Lung (tissue), 12 donors: ENCODE data around the gene UIMC1. TPM values are rescaled to one million over a fixed set of nuclear protein-coding genes. Genes with fewer than 3 reads are reported as not detected.

Source experiments
- ATAC-seq: fragments of 200-7000 bp; cut with Tn5 transposase; one replicate; pipeline ENCODE4 v1.9.1; 2020; ENCODE audit warnings: moderate number of reproducible peaks; ENCODE audit not compliant: insufficient read depth, low FRiP score
- DNase-seq, 3 donors: peaks; one replicate each; pipeline ENCODE4 v3.0.0-alpha.2; 2013 to 2017
- H3K27ac ChIP-seq, 2 donors: one replicate each; pipeline ENCODE4 v1.5.1; 2013; ENCODE audit warnings: mild to moderate bottlenecking in 2 of 2, moderate library complexity in 2 of 2, control low read depth in 1 of 2, inconsistent platforms in 1 of 2, low read depth in 1 of 2, low read length in 1 of 2
- H3K27me3 ChIP-seq, 3 donors: one replicate each; pipeline ENCODE4 v1.5.1; 2013; ENCODE audit warnings: low read length in 2 of 3; ENCODE audit not compliant: control insufficient read depth in 3 of 3, insufficient read depth in 3 of 3
- H3K36me3 ChIP-seq, 4 donors: one replicate each; pipeline ENCODE4 v1.5.1; 2013; ENCODE audit warnings: low read length in 4 of 4, mild to moderate bottlenecking in 1 of 4, moderate library complexity in 1 of 4; ENCODE audit not compliant: control insufficient read depth in 4 of 4, insufficient read depth in 4 of 4
- H3K4me1 ChIP-seq, 5 donors: one replicate each; pipeline ENCODE4 v1.5.1; 2013; ENCODE audit warnings: low read length in 5 of 5, mild to moderate bottlenecking in 2 of 5, moderate library complexity in 1 of 5; ENCODE audit not compliant: control insufficient read depth in 5 of 5, insufficient read depth in 5 of 5
- H3K4me3 ChIP-seq: one replicate; pipeline ENCODE4 v1.5.1; 2013; ENCODE audit warnings: mild to moderate bottlenecking, control low read depth, moderate library complexity
- H3K9ac ChIP-seq, 2 donors: one replicate each; pipeline ENCODE4 v1.5.1; 2013; ENCODE audit warnings: low read length in 2 of 2, control low read depth in 1 of 2; ENCODE audit not compliant: insufficient read depth in 1 of 2
- H3K9me3 ChIP-seq, 4 donors: one replicate each; pipeline ENCODE4 v1.5.1; 2013; ENCODE audit warnings: low read length in 3 of 4, mild to moderate bottlenecking in 1 of 4, moderate library complexity in 1 of 4; ENCODE audit not compliant: control insufficient read depth in 4 of 4, insufficient read depth in 3 of 4
- CTCF ChIP-seq: IDR thresholded peaks from 2 replicates; pipeline ENCODE4 v1.5.1; 2012; ENCODE audit warnings: mild to moderate bottlenecking; ENCODE audit errors: control extremely low read depth, extremely low read depth
- WGBS, 2 donors: extraction: QIAGEN DNeasy Blood & Tissue Kit; methylation state at CpG; one replicate each; pipeline ENCODE4 v1.1.7; 2013; 5-methylcytosine and 5-hydroxymethylcytosine counted together
- polyA plus RNA-seq, 2 donors: library from polyadenylated mRNA; stranded (reverse); fragments of 200-250 nt; gene quantifications; one replicate each; pipeline ENCODE4 v1.2.1, GENCODE V29; 2013
- total RNA-seq, 2 donors: library from RNA; depleted of rRNA in 1 of 2; stranded (reverse); fragments of >200 nt in 1 of 2; gene quantifications; one replicate each; pipeline ENCODE4 v1.2.1, GENCODE V29; 2014 to 2021
- donor health status: control.
- donor health status: control.
- donor health status: Bipolar disorder and iron deficiency.
- donor health status: healthy.
- donor health status: DM: yes; HTN: yes; CAD: no.

The UIMC1 gene
- total and polyA plus RNA-seq, 4 donors = 21.6 to 50.8 (median 27.9) TPM

GRCh38 chr5:176980818-176981217, 25.8 kb downstream of the UIMC1 start:
- H3K9ac ChIP-seq = no peak overlapping the region
- no peaks in the 10 kb centered on the region for H3K9me3 ChIP-seq
- H3K27me3 ChIP-seq = no peaks in the 10 kb centered on the region
- H3K36me3 ChIP-seq = peaks cover 2 to 13% (median 13%) of the 10 kb centered on the region in 4 donors
- TF ChIP-seq CTCF = no peak
- H3K27ac ChIP-seq = no peak overlapping the region
- DNase-seq (no peak), ATAC-seq (no peak)
- H3K4me3 ChIP-seq = no peak overlapping the region
- no peaks in the 10 kb centered on the region for H3K4me1 ChIP-seq
- 90% methylated on average over 7 of the region's 7 CpGs for WGBS, 2 donors

GRCh38 chr5:176979669-176980068, 26.9 kb downstream of the UIMC1 start:
- Histone ChIP-seq H3K4me3 (no peak overlapping the region), H3K27me3 (no peaks in the 10 kb centered on the region), H3K9ac (no peak overlapping the region), H3K9me3 (no peaks in the 10 kb centered on the region), H3K36me3 (peaks cover 2 to 15% (median 13%) of the 10 kb centered on the region in 4 donors), H3K27ac (no peak overlapping the region), H3K4me1 (no peaks in the 10 kb centered on the region)
- DNase-seq = no peak
- no peak for ATAC-seq
- TF ChIP-seq CTCF = no peak
- WGBS, 2 donors = 86 to 93% methylated on average over 3 of the region's 3 CpGs

GRCh38 chr5:176965633-176966032, 40.9 kb downstream of the UIMC1 start:
- Histone ChIP-seq H3K9me3 (no peaks in the 10 kb centered on the region), H3K27ac (no peak overlapping the region), H3K4me1 (no peaks in the 10 kb centered on the region), H3K4me3 (no peak overlapping the region), H3K27me3 (no peaks in the 10 kb centered on the region), H3K36me3 (peaks cover 5 to 12% (median 10%) of the 10 kb centered on the region in 4 donors), H3K9ac (no peak overlapping the region)
- no peak for ATAC-seq
- TF ChIP-seq CTCF = no peak
- no peak for DNase-seq
- WGBS, 2 donors = 54 to 79% methylated on average over 1 of the region's 1 CpG

- ATAC-seq = no peak
- H3K36me3 ChIP-seq = peaks cover 8 to 24% (median 13%) of the 10 kb centered on the region in 4 donors
- no peak overlapping the region for H3K4me3 ChIP-seq
- peaks cover 0 to 2% (median 0%) of the 10 kb centered on the region in 5 donors for H3K4me1 ChIP-seq
- no peaks in the 10 kb centered on the region for H3K9me3 ChIP-seq
- DNase-seq = peak in 2 of 3 donors; percentile 47 to 48
- 72 to 79% methylated on average over 3 of the region's 3 CpGs for WGBS, 2 donors
- H3K27ac ChIP-seq = no peak overlapping the region
- peak; percentile 25 for TF ChIP-seq CTCF
- H3K9ac ChIP-seq = no peak overlapping the region
- no peaks in the 10 kb centered on the region for H3K27me3 ChIP-seq
These were observed 47.5 kb downstream of the UIMC1 start for GRCh38 chr5:176959051-176959450.
